Ammon's horn (tissue), 1 donor: ENCODE data around the gene ARHGAP8.

ENCODE experiments used
- DNase-seq: peaks from one replicate; pipeline ENCODE4 v3.0.0-alpha.2; 2016; ENCODE audit warnings: low spot score

ARHGAP8 gene

GRCh38 chr22:44752285-44753188 lies at the start of gene ARHGAP8:
Gene ARHGAP8 (plus strand): TSS chr22:44752575. CDS start chr22:44786528, 33,953 bp downstream.
- DNase-seq, result no peak

GRCh38 chr22:44703255-44703870 lies 49.0 kb upstream of the ARHGAP8 start:
- DNase-seq, result no peak

- DNase-seq, result no peak
Observed at GRCh38 chr22:44704159-44705021, 48.0 kb upstream of the ARHGAP8 start.

- no peak for DNase-seq
Observed at GRCh38 chr22:44705022-44705297, 47.4 kb upstream of the ARHGAP8 start.

GRCh38 chr22:44706488-44706887 lies 45.9 kb upstream of the ARHGAP8 start:
- DNase-seq, result no peak

- no peak for DNase-seq
Observed at GRCh38 chr22:44707178-44707577, 45.2 kb upstream of the ARHGAP8 start.

GRCh38 chr22:44707752-44708151 lies 44.6 kb upstream of the ARHGAP8 start:
- no peak for DNase-seq

GRCh38 chr22:44709881-44710392 lies 42.4 kb upstream of the ARHGAP8 start:
- DNase-seq, result no peak

GRCh38 chr22:44710474-44711240 lies 41.7 kb upstream of the ARHGAP8 start:
- DNase-seq, result no peak

GRCh38 chr22:44711241-44711560 lies 41.2 kb upstream of the ARHGAP8 start:
- DNase-seq, result no peak

- DNase-seq, result no peak
Observed at GRCh38 chr22:44711690-44712555, 40.5 kb upstream of the ARHGAP8 start.

GRCh38 chr22:44712962-44713361 lies 39.4 kb upstream of the ARHGAP8 start:
- DNase-seq, result no peak

GRCh38 chr22:44714703-44715350 lies 37.5 kb upstream of the ARHGAP8 start:
- DNase-seq, result no peak

- DNase-seq, result no peak
Observed at GRCh38 chr22:44718418-44718817, 34.0 kb upstream of the ARHGAP8 start.

- DNase-seq, result no peak
Observed at GRCh38 chr22:44719586-44720368, 32.6 kb upstream of the ARHGAP8 start.

- DNase-seq, result no peak
Observed at GRCh38 chr22:44721213-44721612, 31.2 kb upstream of the ARHGAP8 start.

- no peak for DNase-seq
Observed at GRCh38 chr22:44722611-44723010, 29.8 kb upstream of the ARHGAP8 start.

- DNase-seq, result no peak
Observed at GRCh38 chr22:44723801-44724200, 28.6 kb upstream of the ARHGAP8 start.

- DNase-seq, result no peak
Observed at GRCh38 chr22:44724416-44724815, 28.0 kb upstream of the ARHGAP8 start.

GRCh38 chr22:44724859-44725258 lies 27.5 kb upstream of the ARHGAP8 start:
- DNase-seq, result no peak
